OCI-LY7 (cell line): ENCODE measurements around the gene ARHGAP26. TPM values are rescaled to one million over a fixed set of nuclear protein-coding genes. Genes with fewer than 3 reads are reported as not detected.

Source experiments
- BruUV-seq: library from RNA; stranded (reverse); fragments of 400-500 nt; replicated peaks from 2 replicates; lab custom pipeline; 2021; lab: Mats Ljungman, UMichigan
- CTCF ChIA-PET: fragments of 300-600 bp; sonication (Branson Sonifier 250); formaldehyde crosslinking; loops from one replicate; lab custom pipeline; 2022; ENCODE audit warnings: antibody characterized with exemption; ENCODE audit not compliant: unreplicated experiment; lab: Charles Lee
- POLR2A ChIA-PET: fragments of 300-600 bp; sonication (Branson Sonifier 250); formaldehyde crosslinking; loops from one replicate; lab custom pipeline; 2022; ENCODE audit warnings: antibody characterized with exemption; lab: Charles Lee
- DNase-seq: peaks from one replicate; pipeline ENCODE4 v3.0.0-alpha.2; 2015; ENCODE audit warnings: low spot score
- H2AFZ ChIP-seq: fragments of 200-600 bp; sonication (generic), shearing (Covaris generic); 2 replicates; pipeline ENCODE4 v1.6.1; 2014; ENCODE audit warnings: mild to moderate bottlenecking, antibody characterized with exemption, low read length, moderate library complexity
- H3K27ac ChIP-seq: fragments of 200-600 bp; sonication (generic); 2 replicates; pipeline ENCODE4 v1.5.1; 2014; ENCODE audit warnings: mixed run types, low read depth, mild to moderate bottlenecking, moderate library complexity, low read length, inconsistent platforms; ENCODE audit not compliant: poor library complexity, severe bottlenecking
- H3K36me3 ChIP-seq: fragments of 200-600 bp; sonication (generic); 2 replicates; pipeline ENCODE4 v1.6.1; 2014; ENCODE audit warnings: mild to moderate bottlenecking, antibody characterized with exemption, low read length, moderate library complexity, mixed read lengths; ENCODE audit not compliant: insufficient read depth
- H3K4me1 ChIP-seq: fragments of 200-600 bp; sonication (generic); 2 replicates; pipeline ENCODE4 v1.5.1; 2014; ENCODE audit warnings: mild to moderate bottlenecking, low read length; ENCODE audit not compliant: insufficient read depth, poor library complexity, severe bottlenecking
- H3K4me2 ChIP-seq: fragments of 200-600 bp; sonication (generic); 2 replicates; pipeline ENCODE4 v1.6.1; 2014; ENCODE audit warnings: mild to moderate bottlenecking, low read length
- H3K4me3 ChIP-seq: fragments of 200-600 bp; sonication (generic); 2 replicates; pipeline ENCODE4 v1.5.1; 2014; ENCODE audit warnings: mild to moderate bottlenecking, low read depth, low read length; ENCODE audit not compliant: poor library complexity, severe bottlenecking
- H3K79me2 ChIP-seq: fragments of 200-600 bp; sonication (generic); 2 replicates; pipeline ENCODE4 v1.6.1; 2016; ENCODE audit warnings: low read depth, mild to moderate bottlenecking, low read length, moderate library complexity, mixed read lengths; ENCODE audit not compliant: insufficient read depth
- H3K9me2 ChIP-seq: fragments of 200-600 bp; sonication (generic); 2 replicates; pipeline ENCODE4 v1.6.1; 2016; ENCODE audit warnings: mild to moderate bottlenecking, low read length, mixed read lengths; ENCODE audit not compliant: insufficient read depth
- H3K9me3 ChIP-seq: fragments of 200-600 bp; sonication (generic); 2 replicates; pipeline ENCODE4 v1.6.1; 2014; ENCODE audit warnings: mild to moderate bottlenecking, mixed run types, low read length, mixed read lengths
- H4K20me1 ChIP-seq: fragments of 200-600 bp; sonication (generic); 2 replicates; pipeline ENCODE4 v1.6.1; 2014; ENCODE audit warnings: mild to moderate bottlenecking, antibody characterized with exemption, low read length, moderate library complexity, mixed read lengths; ENCODE audit not compliant: insufficient read depth
- EZH2phosphoT487 ChIP-seq: fragments of 200-600 bp; sonication (generic); IDR thresholded peaks from 2 replicates; pipeline ENCODE4 v1.6.1; 2018; ENCODE audit warnings: low read depth, borderline replicate concordance, mild to moderate bottlenecking, mixed run types, antibody characterized with exemption, low read length, moderate library complexity, mixed read lengths
- intact Hi-C: fragments of 100-400 bp; cut with micrococcal nuclease; formaldehyde crosslinking; loops from one replicate; pipeline ENCODE4 v1.10.0; 2022; ENCODE audit not compliant: unreplicated experiment
- total RNA-seq, 2 experiments: library from RNA; depleted of rRNA in 1 of 2; stranded (reverse); fragments of >200 nt in 1 of 2; shearing (Covaris generic) in 1 of 2; gene quantifications; 2 replicates each; pipeline ENCODE4 v1.2.3, GENCODE V29; 2014 to 2022
- TF ChIP-seq, protein P1 (sequence below): fragments of 200-600 bp; sonication (generic); conservative IDR thresholded peaks from 2 replicates; pipeline ENCODE4 v1.5.1; 2014; ENCODE audit warnings: mild to moderate bottlenecking, antibody characterized with exemption, low read length, moderate library complexity, mixed read lengths

The ARHGAP26 gene
- total RNA-seq, 2 experiments from 2014 or later = 7.0 to 19.1 TPM

DNA sequence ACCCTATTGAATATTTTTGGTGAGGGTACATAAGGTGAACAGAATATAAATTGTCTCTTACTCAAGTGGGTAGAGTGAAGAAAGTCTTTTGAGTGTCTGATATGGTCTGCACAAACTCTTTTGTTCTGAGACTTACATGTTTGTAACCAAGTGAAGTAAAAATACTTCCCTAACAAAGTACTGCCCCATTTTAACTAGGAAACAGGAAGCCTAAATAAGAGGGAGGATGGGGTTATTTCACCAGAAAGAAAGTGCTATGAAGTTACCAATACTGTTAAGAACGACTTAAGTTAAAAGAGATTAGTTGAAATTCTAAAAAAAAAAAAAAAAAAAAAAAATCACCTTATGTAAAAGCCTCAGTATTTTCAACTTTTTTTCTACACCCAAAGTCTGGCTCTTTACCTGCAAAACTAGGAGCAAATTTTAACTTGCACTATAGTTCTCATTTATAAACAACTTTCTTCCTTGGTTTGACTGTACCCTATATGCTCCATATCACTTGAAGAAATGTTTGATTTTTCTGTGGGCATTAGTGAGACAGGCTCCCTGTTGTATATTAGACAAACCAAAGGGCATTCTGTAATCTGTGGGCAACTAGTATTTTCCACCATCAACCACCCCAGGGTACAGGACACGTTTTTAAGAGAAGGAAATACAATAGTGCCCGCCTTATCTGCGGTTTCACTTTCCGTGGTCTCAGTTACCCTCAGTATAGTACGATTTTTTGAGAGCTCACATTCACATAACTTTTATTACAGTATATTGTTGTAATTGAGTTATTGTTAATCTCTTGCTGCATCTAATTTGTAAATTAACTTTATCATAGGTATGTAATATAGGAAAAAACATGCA is 505.6 kb downstream of the ARHGAP26 start:
- H3K9me3 ChIP-seq = no peaks in the 10 kb centered on the region
- no peak overlapping the region for H3K27ac ChIP-seq
- H4K20me1 ChIP-seq = no peaks in the 10 kb centered on the region
- ChIA-PET POLR2A (no interaction called here), CTCF (no interaction called here)
- no TSS peak for BruUV-seq
- no peaks in the 10 kb centered on the region for H3K79me2 ChIP-seq
- H3K4me2 ChIP-seq = no peak overlapping the region
- intact Hi-C loops = no loop called here
- H3K4me1 ChIP-seq = no peaks in the 10 kb centered on the region
- no peak overlapping the region for H2AFZ ChIP-seq
- no peak for DNase-seq
- no peaks in the 10 kb centered on the region for H3K9me2 ChIP-seq
- no peak for TF ChIP-seq EZH2phosphoT487
- TF ChIP-seq, protein P1, sequence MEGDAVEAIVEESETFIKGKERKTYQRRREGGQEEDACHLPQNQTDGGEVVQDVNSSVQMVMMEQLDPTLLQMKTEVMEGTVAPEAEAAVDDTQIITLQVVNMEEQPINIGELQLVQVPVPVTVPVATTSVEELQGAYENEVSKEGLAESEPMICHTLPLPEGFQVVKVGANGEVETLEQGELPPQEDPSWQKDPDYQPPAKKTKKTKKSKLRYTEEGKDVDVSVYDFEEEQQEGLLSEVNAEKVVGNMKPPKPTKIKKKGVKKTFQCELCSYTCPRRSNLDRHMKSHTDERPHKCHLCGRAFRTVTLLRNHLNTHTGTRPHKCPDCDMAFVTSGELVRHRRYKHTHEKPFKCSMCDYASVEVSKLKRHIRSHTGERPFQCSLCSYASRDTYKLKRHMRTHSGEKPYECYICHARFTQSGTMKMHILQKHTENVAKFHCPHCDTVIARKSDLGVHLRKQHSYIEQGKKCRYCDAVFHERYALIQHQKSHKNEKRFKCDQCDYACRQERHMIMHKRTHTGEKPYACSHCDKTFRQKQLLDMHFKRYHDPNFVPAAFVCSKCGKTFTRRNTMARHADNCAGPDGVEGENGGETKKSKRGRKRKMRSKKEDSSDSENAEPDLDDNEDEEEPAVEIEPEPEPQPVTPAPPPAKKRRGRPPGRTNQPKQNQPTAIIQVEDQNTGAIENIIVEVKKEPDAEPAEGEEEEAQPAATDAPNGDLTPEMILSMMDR = no peak
- H3K4me3 ChIP-seq = no peak overlapping the region
- peaks cover 36% of the 10 kb centered on the region for H3K36me3 ChIP-seq

DNA sequence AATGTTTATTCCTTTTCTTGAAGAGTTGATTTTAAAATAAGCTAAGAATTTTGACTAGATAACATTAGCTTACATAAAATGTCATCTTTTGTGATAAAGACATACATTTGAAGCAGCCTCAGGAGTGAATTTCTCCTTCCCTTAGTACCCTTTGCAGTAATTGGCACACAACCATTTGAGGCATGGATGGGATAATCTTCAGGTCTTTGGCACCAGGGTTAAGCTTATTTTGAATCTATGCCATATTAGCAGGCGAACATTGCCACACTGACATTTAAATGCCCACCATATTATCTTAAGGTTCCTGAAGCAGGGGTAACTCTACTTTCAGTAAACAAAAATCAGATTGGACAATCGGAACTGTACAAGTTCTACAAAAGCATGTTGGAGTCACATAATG is 507.4 kb downstream of the ARHGAP26 start:
- H3K9me3 ChIP-seq = no peaks in the 10 kb centered on the region
- no peak for DNase-seq
- no peaks in the 10 kb centered on the region for H3K9me2 ChIP-seq
- H3K4me1 ChIP-seq = no peaks in the 10 kb centered on the region
- ChIA-PET POLR2A (interaction anchor here (0.7 to 1.0 kb wide), 4 partner anchors 9 to 61 kb away, joined by 3 to 4 read pairs (median 4); no protein-coding TSS in a partner anchor), CTCF (no interaction called here)
- no peak overlapping the region for H3K4me3 ChIP-seq
- no peak overlapping the region for H3K4me2 ChIP-seq
- H3K36me3 ChIP-seq = peaks cover 54% of the 10 kb centered on the region
- no TSS peak for BruUV-seq
- H2AFZ ChIP-seq = no peak overlapping the region
- no peaks in the 10 kb centered on the region for H4K20me1 ChIP-seq
- no peaks in the 10 kb centered on the region for H3K79me2 ChIP-seq
- intact Hi-C loops = no loop called here
- no peak overlapping the region for H3K27ac ChIP-seq
- no peak for TF ChIP-seq EZH2phosphoT487
- TF ChIP-seq, protein P1 = no peak

Other genes starting within 250 kb of the ARHGAP26 start
- not detected in 2 replicates for gene FGF1, start 84.3 kb upstream of the ARHGAP26 start, total RNA-seq (2014; rRNA removed; shearing (Covaris generic))
- gene FGF1, start 84.3 kb upstream of the ARHGAP26 start, total RNA-seq (2022) = not detected in 2 replicates